C4-2B (cell line): Measurements from ENCODE around the gene ORM2.
"Not testable (repeated sequence)": the region's sequence is repeated elsewhere in the genome, so short reads cannot be mapped to it uniquely, and the experiment has no call there.

ENCODE experiments used
- H3K27ac ChIP-seq: fragments of 450-650 bp; 2 replicates; pipeline ENCODE4 v1.5.1; 2017
- CTCF ChIP-seq: fragments of 450-650 bp; conservative IDR thresholded peaks from 2 replicates; pipeline ENCODE4 v1.5.1; 2017; ENCODE audit warnings: mild to moderate bottlenecking
- ZFX ChIP-seq: fragments of 450-650 bp; IDR thresholded peaks from 2 replicates; pipeline ENCODE4 v1.6.1; 2017

Gene ORM2

GRCh38 chr9:114327749-114328148 lies 1.9 kb upstream of the ORM2 start:
- TF ChIP-seq CTCF (no peak), ZFX (no peak)

GRCh38 chr9:114328357-114328820 lies 1.3 kb upstream of the ORM2 start:
- not testable (repeated sequence) for H3K27ac ChIP-seq

More at GRCh38 chr9:114327749-114328148, 1.9 kb upstream of the ORM2 start:
- no peak overlapping the region for H3K27ac ChIP-seq

- H3K27ac ChIP-seq: not testable (repeated sequence)
These were observed 588 bp upstream of the ORM2 start for GRCh38 chr9:114328937-114329624.

- no peak overlapping the region for H3K27ac ChIP-seq
- no peak for TF ChIP-seq ZFX
- TF ChIP-seq CTCF: no peak
These were observed 967 bp downstream of the ORM2 start for GRCh38 chr9:114330636-114331035.

GRCh38 chr9:114331229-114332195 lies 1.8 kb downstream of the ORM2 start:
- not testable (repeated sequence) for H3K27ac ChIP-seq

GRCh38 chr9:114332474-114333040 lies 2.9 kb downstream of the ORM2 start:
- H3K27ac ChIP-seq: not testable (repeated sequence)

GRCh38 chr9:114333718-114334117 lies 4.0 kb downstream of the ORM2 start:
- H3K27ac ChIP-seq: not testable (repeated sequence)

GRCh38 chr9:114334490-114334889 lies 4.8 kb downstream of the ORM2 start:
- no peak overlapping the region for H3K27ac ChIP-seq
- TF ChIP-seq ZFX: no peak
- TF ChIP-seq CTCF: no peak

GRCh38 chr9:114335745-114336144 lies 6.1 kb downstream of the ORM2 start:
- no peak overlapping the region for H3K27ac ChIP-seq
- TF ChIP-seq ZFX (no peak), CTCF (no peak)

GRCh38 chr9:114336157-114336556 lies 6.5 kb downstream of the ORM2 start:
- no peak overlapping the region for H3K27ac ChIP-seq
- TF ChIP-seq ZFX (no peak), CTCF (no peak)
